HEK293 (cell line): ENCODE data around the gene C3orf49.

Experiments
- AEBP2 ChIP-seq: fragments of 450-650 bp; formaldehyde crosslinking; IDR thresholded peaks from 2 replicates; pipeline ENCODE4 v1.5.1; 2016; ENCODE audit warnings: missing biosample characterization, missing genetic modification characterization, borderline replicate concordance
- FEZF1 ChIP-seq: fragments of 450-650 bp; formaldehyde crosslinking; IDR thresholded peaks from 2 replicates; pipeline ENCODE4 v1.5.1; 2016; ENCODE audit warnings: missing biosample characterization, missing genetic modification characterization
- RBAK ChIP-seq: fragments of 450-650 bp; formaldehyde crosslinking; IDR thresholded peaks from 2 replicates; pipeline ENCODE4 v1.5.1; 2016; ENCODE audit warnings: missing biosample characterization, missing genetic modification characterization
- TRIM28 ChIP-seq: IDR thresholded peaks from 2 replicates; pipeline ENCODE4 v1.6.1; 2011; ENCODE audit warnings: low read length, control low read depth, borderline replicate concordance
- ZNF132 ChIP-seq: fragments of 450-650 bp; formaldehyde crosslinking; IDR thresholded peaks from 2 replicates; pipeline ENCODE4 v1.5.1; 2017; ENCODE audit warnings: missing biosample characterization, missing genetic modification characterization, borderline replicate concordance
- ZNF274 ChIP-seq, 2 experiments: fragments of 200-500 bp in 1 of 2; fragments of 450-650 bp in 1 of 2; sonication (Bioruptor generic) in 1 of 2; formaldehyde crosslinking in 1 of 2; IDR thresholded peaks; 2 replicates each; pipeline versions ENCODE4 v1.5.1 to v1.6.1; 2014 to 2016; ENCODE audit warnings: borderline replicate concordance in 1 of 2, inconsistent platforms in 1 of 2, low read length in 1 of 2, missing biosample characterization in 1 of 2, missing genetic modification characterization in 1 of 2
- ZNF596 ChIP-seq: fragments of 450-650 bp; IDR thresholded peaks from 2 replicates; pipeline ENCODE4 v1.5.0; 2018; ENCODE audit warnings: missing biosample characterization, mild to moderate bottlenecking, missing genetic modification characterization, moderate library complexity
- TF ChIP-seq, protein P1 (sequence below): fragments of 450-650 bp; formaldehyde crosslinking; IDR thresholded peaks from 2 replicates; pipeline ENCODE4 v1.5.1; 2016; ENCODE audit warnings: missing biosample characterization, missing genetic modification characterization
- TF ChIP-seq, protein P2 (sequence below): fragments of 450-650 bp; formaldehyde crosslinking; optimal IDR thresholded peaks from 2 replicates; pipeline ENCODE3; 2016; ENCODE audit warnings: missing biosample characterization, mild to moderate bottlenecking, missing genetic modification characterization
- TF ChIP-seq, protein P3 (sequence below): fragments of 450-650 bp; formaldehyde crosslinking; IDR thresholded peaks from 2 replicates; pipeline ENCODE4 v1.5.1; 2016; ENCODE audit warnings: missing biosample characterization, missing genetic modification characterization

GRCh38 chr3:63880653-63881052 lies 61.6 kb downstream of the C3orf49 start:
- TF ChIP-seq, protein P1, sequence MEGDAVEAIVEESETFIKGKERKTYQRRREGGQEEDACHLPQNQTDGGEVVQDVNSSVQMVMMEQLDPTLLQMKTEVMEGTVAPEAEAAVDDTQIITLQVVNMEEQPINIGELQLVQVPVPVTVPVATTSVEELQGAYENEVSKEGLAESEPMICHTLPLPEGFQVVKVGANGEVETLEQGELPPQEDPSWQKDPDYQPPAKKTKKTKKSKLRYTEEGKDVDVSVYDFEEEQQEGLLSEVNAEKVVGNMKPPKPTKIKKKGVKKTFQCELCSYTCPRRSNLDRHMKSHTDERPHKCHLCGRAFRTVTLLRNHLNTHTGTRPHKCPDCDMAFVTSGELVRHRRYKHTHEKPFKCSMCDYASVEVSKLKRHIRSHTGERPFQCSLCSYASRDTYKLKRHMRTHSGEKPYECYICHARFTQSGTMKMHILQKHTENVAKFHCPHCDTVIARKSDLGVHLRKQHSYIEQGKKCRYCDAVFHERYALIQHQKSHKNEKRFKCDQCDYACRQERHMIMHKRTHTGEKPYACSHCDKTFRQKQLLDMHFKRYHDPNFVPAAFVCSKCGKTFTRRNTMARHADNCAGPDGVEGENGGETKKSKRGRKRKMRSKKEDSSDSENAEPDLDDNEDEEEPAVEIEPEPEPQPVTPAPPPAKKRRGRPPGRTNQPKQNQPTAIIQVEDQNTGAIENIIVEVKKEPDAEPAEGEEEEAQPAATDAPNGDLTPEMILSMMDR, result no peak
- TF ChIP-seq RBAK (tag by site-specific recombination), result no peak
- TF ChIP-seq ZNF132 (tag by site-specific recombination), result no peak
- TF ChIP-seq, protein P2, sequence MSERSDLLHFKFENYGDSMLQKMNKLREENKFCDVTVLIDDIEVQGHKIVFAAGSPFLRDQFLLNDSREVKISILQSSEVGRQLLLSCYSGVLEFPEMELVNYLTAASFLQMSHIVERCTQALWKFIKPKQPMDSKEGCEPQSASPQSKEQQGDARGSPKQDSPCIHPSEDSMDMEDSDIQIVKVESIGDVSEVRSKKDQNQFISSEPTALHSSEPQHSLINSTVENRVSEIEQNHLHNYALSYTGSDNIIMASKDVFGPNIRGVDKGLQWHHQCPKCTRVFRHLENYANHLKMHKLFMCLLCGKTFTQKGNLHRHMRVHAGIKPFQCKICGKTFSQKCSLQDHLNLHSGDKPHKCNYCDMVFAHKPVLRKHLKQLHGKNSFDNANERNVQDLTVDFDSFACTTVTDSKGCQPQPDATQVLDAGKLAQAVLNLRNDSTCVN, result no peak
- no peak for TF ChIP-seq TRIM28
- TF ChIP-seq AEBP2 (tag by site-specific recombination), result no peak
- no peak for TF ChIP-seq ZNF274 (IDR thresholded peaks at IDR 0.05; ENCODE audit: low read length)
- TF ChIP-seq ZNF274 (tag by site-specific recombination; IDR thresholded peaks at IDR 0.05; ENCODE audit: borderline replicate concordance), result no peak
- TF ChIP-seq FEZF1, result no peak
- no peak for TF ChIP-seq ZNF596
- TF ChIP-seq, protein P3, sequence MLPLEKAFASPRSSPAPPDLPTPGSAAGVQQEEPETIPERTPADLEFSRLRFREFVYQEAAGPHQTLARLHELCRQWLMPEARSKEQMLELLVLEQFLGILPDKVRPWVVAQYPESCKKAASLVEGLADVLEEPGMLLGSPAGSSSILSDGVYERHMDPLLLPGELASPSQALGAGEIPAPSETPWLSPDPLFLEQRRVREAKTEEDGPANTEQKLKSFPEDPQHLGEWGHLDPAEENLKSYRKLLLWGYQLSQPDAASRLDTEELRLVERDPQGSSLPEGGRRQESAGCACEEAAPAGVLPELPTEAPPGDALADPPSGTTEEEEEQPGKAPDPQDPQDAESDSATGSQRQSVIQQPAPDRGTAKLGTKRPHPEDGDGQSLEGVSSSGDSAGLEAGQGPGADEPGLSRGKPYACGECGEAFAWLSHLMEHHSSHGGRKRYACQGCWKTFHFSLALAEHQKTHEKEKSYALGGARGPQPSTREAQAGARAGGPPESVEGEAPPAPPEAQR (tag by site-specific recombination), result no peak
